Lung microvascular endothelial cell (primary cell): Measurements from ENCODE around the gene SIK3. TPM values are rescaled to one million over a fixed set of nuclear protein-coding genes. Genes with fewer than 3 reads are reported as not detected.
"Not testable (repeated sequence)": the region's sequence is repeated elsewhere in the genome, so short reads cannot be mapped to it uniquely, and the experiment has no call there.

ENCODE experiments used
- DNase-seq, 2 donors: peaks; one replicate each; pipeline versions ENCODE4 v3.0.0 to v3.0.0-alpha.2; 2010; ENCODE audit warnings: low read depth in 2 of 2
- total RNA-seq: library from RNA; depleted of rRNA; stranded (reverse); fragments of >200 nt; gene quantifications from 2 replicates; pipeline ENCODE4 v1.2.1, GENCODE V29; 2014

The SIK3 gene
- total RNA-seq, 1 donor from 2014 or later: 6.3 TPM

DNA sequence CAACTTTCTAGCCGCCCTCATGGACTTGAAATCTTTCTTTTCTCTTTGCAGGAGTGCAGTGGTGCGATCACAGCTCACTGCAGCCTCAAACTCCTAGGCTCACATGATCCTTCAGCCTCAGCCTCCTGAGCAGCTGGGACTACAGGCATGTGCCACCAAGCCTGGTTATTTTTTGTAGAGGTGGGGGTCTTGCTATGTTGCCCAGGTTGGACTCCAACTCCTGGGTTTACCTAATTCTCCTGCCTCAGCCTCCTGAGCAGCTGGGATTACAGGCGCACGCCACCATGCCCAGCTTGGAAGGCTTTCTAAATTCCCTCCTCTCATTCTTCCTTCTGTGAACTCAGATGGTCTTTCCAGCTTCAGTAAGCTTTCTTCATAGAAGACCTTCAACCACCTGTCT lies 256.1 kb downstream of the SIK3 start:
- DNase-seq: no peak

GRCh38 chr11:116840746-116841296 lies 257.4 kb downstream of the SIK3 start:
- no peak for DNase-seq

DNA sequence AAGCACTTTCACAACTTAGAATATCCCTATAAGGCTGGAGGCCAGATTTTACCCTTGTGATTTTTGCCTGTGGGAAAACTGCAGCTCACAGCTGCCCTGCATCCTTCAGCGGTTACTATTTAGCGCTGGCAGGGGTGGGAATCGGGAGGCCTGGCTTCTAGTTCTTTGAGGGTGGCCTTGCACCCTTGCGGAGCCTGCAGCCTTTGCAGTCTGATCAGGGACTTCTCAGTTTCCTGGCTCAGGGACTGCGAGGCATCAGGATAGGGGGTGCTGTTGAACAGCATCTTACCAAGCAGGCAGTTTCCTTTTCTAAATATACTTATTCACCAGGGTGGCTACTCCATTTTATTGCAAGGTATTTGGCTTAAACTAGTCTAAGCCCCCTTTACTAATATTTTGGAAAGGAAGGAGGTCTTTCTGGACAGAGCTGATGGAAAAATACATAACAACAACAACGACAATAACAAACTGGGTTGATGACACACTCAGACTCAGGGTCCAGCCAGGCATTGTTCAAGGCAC lies 257.9 kb downstream of the SIK3 start:
- DNase-seq: no peak

DNA sequence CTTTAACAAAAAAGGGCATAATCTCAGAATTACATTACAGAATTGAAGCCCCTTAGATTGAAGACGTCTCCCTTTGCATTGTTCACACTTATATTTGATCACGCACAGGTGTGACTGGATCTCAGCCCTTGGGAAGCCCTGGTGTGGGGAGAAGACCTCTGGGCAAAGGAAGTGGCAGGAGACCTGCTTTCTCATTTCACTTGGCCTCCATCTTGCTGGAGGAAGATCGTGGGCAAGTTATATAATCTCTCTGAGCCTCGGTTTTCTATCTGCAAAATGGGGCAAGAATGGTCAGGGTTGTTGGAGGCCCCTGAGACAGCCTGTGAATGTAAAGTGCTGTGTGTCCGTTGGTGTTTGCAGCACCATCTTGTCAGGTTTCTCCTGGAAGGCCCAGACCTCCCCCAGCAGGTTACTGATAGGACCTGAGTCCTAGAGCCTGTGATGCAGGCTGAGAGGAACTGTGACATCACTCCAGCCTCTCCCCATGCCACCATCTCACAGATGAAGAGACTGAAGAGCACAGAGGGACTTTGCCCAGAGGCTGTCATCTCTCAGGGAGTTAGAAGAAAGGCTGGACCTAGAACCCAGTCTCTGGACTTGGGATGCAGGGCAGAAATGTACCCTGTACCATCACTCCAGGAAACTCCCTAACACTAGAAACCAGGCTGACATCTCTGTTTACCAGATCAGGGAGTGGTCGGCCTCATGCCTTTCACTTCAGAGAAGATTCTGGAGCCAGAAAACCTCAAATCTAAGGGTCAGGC lies 259.7 kb downstream of the SIK3 start:
- no peak for DNase-seq

- DNase-seq: no peak
Observed at GRCh38 chr11:116837231-116838091, 260.8 kb downstream of the SIK3 start, which contains the start of gene APOA1. Gene APOA1, minus strand, starts transcription at chr11:116837622. Its CDS starts 235 bp downstream, at chr11:116837387.

GRCh38 chr11:116836632-116836991 lies 261.6 kb downstream of the SIK3 start:
- no peak for DNase-seq

GRCh38 chr11:116835791-116836631 lies 262.2 kb downstream of the SIK3 start:
- peak; percentile 68 to 94 for DNase-seq

DNA sequence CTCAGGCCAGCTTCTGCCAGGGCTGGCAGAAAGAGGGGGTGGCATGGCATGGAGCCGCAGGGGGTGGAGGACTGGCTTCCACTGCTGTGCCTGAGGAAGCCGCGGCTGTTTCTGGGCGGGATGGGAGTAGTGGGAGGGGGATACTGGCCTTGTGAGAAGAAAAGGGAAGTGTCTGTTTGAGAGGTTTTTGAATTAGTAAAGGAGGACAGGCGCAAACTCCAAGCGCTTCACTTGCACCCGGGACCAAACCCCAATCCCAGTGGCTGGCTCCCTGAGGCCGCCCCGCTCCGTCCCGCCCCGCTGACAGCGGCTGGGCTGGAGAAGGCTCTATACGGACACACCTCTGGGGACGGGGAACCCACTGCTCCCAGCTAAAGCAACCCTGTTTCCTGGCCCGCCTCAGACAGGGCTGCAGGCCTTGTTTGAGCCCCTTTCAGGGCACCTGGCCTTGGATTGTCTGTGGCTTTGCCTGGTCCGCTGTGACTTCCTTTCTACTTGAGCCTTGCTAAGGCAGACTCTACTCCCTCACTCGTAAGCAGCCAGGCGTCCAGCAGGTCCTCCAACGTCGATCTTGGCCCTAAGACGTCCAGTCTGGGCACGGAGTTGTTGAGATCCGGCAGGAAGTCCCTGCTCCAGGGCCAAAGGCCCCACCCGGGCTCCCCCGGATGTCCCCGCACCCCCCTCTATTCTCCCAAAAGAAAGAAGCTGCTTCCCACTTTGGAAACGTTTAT lies 263.0 kb downstream of the SIK3 start:
- DNase-seq: peak in 1 of 2 donors; percentile 43

DNA sequence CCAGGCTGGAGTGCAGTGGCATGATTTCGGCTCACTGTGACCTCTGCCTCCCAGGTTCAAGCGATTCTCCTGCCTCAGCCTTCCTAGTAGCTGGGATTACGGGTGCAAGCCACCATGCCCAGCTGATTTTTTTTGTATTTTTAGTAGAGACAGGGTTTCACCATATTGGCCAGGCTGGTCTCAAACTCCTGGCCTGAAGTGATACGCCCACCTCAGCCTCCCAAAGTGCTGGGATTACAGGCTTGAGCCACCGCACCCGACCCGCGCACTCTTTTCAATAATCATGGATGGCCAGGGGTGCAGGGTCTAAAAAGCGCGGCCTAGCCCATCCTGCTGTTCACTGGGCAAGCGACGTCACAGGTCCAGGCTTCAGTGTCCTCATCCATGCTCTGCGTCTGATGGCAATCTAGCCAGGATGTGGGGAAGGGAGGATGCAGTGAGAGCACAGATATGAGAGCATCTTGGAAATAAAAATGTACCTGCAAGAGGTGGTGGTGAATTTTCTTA lies 263.6 kb downstream of the SIK3 start:
- DNase-seq: not testable (repeated sequence)

DNA sequence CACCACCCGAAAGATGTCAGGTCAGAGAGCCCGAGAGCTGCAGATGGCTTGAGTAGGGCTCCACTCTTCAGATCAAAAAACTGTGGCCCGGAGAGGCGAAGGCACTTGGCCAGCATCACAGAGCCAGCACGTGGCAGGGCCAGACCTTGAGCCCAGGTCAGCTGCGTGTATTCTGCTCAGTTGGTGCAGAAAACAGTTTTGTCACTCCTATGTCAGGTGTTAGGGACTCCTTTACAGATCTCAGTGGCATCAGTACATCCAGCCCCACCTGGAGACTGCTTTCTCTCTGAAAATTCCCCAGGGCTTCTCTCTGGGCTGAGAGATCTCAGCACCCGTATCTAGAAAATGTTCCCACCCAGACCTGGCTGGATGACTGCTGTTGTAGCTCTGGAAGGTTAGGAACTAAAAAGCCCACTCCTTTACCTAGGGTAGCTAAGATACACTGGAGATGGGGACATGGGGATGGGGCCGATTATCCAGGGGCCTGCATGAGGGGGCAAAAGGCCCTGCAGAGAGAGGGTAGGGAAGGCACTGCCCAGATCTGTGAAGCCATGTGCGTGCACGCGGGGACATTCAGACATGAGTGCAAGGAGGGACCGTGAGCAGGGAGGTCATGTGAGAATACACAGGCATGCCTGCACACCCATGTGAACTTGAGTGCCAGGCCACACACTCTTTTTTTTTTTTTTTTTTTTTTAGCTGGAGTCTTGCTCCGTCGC lies 264.3 kb downstream of the SIK3 start:
- DNase-seq: no peak

DNA sequence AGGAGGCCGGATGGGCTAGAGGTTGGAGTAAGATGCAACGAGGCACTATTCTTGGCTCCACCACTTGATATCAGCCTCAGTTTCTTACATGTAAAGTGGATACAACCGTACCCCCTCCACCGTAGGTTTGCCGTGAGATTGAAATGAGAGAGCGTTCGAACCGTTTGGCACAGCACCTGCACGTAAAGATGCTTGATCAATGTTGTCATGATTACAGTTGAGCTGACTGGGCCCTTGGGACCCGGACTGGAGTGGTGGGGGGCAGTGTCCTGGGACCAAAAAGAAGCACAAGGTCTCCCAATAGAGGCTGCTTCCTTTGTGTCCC lies 264.8 kb downstream of the SIK3 start:
- DNase-seq: no peak

GRCh38 chr11:116832350-116833290 lies 265.6 kb downstream of the SIK3 start:
- DNase-seq: no peak

DNA sequence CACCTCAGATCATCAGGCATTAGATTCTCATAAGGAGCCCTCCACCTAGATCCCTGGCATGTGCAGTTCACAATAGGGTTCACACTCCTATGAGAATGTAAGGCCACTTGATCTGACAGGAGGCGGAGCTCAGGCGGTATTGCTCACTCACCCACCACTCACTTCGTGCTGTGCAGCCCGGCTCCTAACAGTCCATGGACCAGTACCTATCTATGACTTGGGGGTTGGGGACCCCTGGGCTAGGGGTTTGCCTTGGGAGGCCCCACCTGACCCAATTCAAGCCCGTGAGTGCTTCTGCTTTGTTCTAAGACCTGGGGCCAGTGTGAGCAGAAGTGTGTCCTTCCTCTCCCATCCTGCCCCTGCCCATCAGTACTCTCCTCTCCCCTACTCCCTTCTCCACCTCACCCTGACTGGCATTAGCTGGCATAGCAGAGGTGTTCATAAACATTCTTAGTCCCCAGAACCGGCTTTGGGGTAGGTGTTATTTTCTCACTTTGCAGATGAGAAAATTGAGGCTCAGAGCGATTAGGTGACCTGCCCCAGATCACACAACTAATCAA lies 266.4 kb downstream of the SIK3 start:
- no peak for DNase-seq

GRCh38 chr11:116830184-116830912 lies 267.9 kb downstream of the SIK3 start:
- no peak for DNase-seq

DNA sequence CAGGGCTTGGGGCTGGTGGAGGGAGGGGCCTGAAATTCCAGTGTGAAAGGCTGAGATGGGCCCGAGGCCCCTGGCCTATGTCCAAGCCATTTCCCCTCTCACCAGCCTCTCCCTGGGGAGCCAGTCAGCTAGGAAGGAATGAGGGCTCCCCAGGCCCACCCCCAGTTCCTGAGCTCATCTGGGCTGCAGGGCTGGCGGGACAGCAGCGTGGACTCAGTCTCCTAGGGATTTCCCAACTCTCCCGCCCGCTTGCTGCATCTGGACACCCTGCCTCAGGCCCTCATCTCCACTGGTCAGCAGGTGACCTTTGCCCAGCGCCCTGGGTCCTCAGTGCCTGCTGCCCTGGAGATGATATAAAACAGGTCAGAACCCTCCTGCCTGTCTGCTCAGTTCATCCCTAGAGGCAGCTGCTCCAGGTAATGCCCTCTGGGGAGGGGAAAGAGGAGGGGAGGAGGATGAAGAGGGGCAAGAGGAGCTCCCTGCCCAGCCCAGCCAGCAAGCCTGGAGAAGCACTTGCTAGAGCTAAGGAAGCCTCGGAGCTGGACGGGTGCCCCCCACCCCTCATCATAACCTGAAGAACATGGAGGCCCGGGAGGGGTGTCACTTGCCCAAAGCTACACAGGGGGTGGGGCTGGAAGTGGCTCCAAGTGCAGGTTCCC lies 268.6 kb downstream of the SIK3 start, which contains the start of gene APOC3:
Gene APOC3 (plus strand): TSS at position 383 of the 659 bp plus-strand sequence. CDS start 676 bp downstream, outside the sequence.
- DNase-seq: no peak

DNA sequence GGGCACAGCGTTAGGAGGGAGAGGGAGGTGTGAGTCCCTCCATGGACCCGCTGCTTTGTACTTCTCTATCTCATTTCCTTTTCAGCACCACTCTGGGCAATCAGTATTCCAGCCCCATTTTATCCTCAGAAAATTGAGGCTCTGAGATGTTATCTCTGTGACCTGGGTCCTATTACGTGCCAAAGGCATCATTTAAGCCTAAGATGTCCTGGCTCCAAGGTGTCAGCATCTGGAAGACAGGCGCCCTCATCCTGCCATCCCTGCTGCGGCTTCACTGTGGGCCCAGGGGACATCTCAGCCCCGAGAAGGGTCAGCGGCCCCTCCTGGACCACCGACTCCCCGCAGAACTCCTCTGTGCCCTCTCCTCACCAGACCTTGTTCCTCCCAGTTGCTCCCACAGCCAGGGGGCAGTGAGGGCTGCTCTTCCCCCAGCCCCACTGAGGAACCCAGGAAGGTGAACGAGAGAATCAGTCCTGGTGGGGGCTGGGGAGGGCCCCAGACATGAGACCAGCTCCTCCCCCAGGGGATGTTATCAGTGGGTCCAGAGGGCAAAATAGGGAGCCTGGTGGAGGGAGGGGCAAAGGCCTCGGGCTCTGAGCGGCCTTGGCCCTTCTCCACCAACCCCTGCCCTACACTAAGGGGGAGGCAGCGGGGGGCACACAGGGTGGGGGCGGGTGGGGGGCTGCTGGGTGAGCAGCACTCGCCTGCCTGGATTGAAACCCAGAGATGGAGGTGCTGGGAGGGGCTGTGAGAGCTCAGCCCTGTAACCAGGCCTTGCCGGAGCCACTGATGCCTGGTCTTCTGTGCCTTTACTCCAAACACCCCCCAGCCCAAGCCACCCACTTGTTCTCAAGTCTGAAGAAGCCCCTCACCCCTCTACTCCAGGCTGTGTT lies 269.4 kb downstream of the SIK3 start:
- no peak for DNase-seq
